Measurements from ENCODE around the gene HDAC9.

Gene HDAC9

GRCh38 chr7:18498341-18498740 lies 2.8 kb downstream of the HDAC9 start:
- TF ChIP-seq CTCF (IDR thresholded peaks at IDR 0.05; ENCODE audit: insufficient read depth, low read length, poor library complexity, severe bottlenecking): no peak
- DNase-seq (ENCODE audit: extremely low read depth, insufficient read length): no peak

GRCh38 chr7:18499407-18500177 lies 4.0 kb downstream of the HDAC9 start:
- H3K4me3 ChIP-seq (replicated peaks; ENCODE audit: low read depth, low read length): peak overlapping the region; percentile 82
- H3K36me3 ChIP-seq (ENCODE audit: control insufficient read depth, insufficient read depth, low read length): no peaks in the 10 kb centered on the region

More at GRCh38 chr7:18498341-18498740, 2.8 kb downstream of the HDAC9 start:
- no peaks in the 10 kb centered on the region for H3K27me3 ChIP-seq (replicated peaks; ENCODE audit: control insufficient read depth, insufficient read depth, low read length)
- peak overlapping the region; percentile 82 for H3K4me3 ChIP-seq (replicated peaks; ENCODE audit: low read depth, low read length)
- H3K36me3 ChIP-seq (ENCODE audit: control insufficient read depth, insufficient read depth, low read length): no peaks in the 10 kb centered on the region

GRCh38 chr7:18503126-18503866 lies 7.7 kb downstream of the HDAC9 start:
- TF ChIP-seq CTCF (IDR thresholded peaks at IDR 0.05; ENCODE audit: insufficient read depth, low read length, poor library complexity, severe bottlenecking): no peak
- DNase-seq (ENCODE audit: extremely low read depth, insufficient read length): no peak
- Histone ChIP-seq H3K36me3 (ENCODE audit: control insufficient read depth, insufficient read depth, low read length) (no peaks in the 10 kb centered on the region), H3K4me3 (replicated peaks; ENCODE audit: low read depth, low read length) (no peak overlapping the region), H3K27me3 (replicated peaks; ENCODE audit: control insufficient read depth, insufficient read depth, low read length) (no peaks in the 10 kb centered on the region)

More at GRCh38 chr7:18499407-18500177, 4.0 kb downstream of the HDAC9 start:
- DNase-seq (ENCODE audit: extremely low read depth, insufficient read length): no peak
- TF ChIP-seq CTCF (IDR thresholded peaks at IDR 0.05; ENCODE audit: insufficient read depth, low read length, poor library complexity, severe bottlenecking): no peak
- no peaks in the 10 kb centered on the region for H3K27me3 ChIP-seq (replicated peaks; ENCODE audit: control insufficient read depth, insufficient read depth, low read length)

GRCh38 chr7:18504965-18505364 lies 9.4 kb downstream of the HDAC9 start:
- DNase-seq (ENCODE audit: extremely low read depth, insufficient read length): no peak
- Histone ChIP-seq H3K36me3 (ENCODE audit: control insufficient read depth, insufficient read depth, low read length) (no peaks in the 10 kb centered on the region), H3K27me3 (replicated peaks; ENCODE audit: control insufficient read depth, insufficient read depth, low read length) (no peaks in the 10 kb centered on the region), H3K4me3 (replicated peaks; ENCODE audit: low read depth, low read length) (no peak overlapping the region)
- no peak for TF ChIP-seq CTCF (IDR thresholded peaks at IDR 0.05; ENCODE audit: insufficient read depth, low read length, poor library complexity, severe bottlenecking)

GRCh38 chr7:18505870-18506460 lies 10.4 kb downstream of the HDAC9 start:
- no peaks in the 10 kb centered on the region for H3K36me3 ChIP-seq (ENCODE audit: control insufficient read depth, insufficient read depth, low read length)
- TF ChIP-seq CTCF (IDR thresholded peaks at IDR 0.05; ENCODE audit: insufficient read depth, low read length, poor library complexity, severe bottlenecking): no peak
- H3K4me3 ChIP-seq (replicated peaks; ENCODE audit: low read depth, low read length): peak overlapping the region; percentile 35
- no peak for DNase-seq (ENCODE audit: extremely low read depth, insufficient read length)
- no peaks in the 10 kb centered on the region for H3K27me3 ChIP-seq (replicated peaks; ENCODE audit: control insufficient read depth, insufficient read depth, low read length)
